IMR-90 (cell line): Measurements from ENCODE around the gene RASA1. TPM values are rescaled to one million over a fixed set of nuclear protein-coding genes. Genes with fewer than 3 reads are reported as not detected.

ENCODE experiments used
- ATAC-seq: fragments of 200-7000 bp; cut with Tn5 transposase; 2 replicates; pipeline ENCODE4 v1.9.1; 2020; ENCODE audit warnings: low read depth, mild to moderate bottlenecking, moderate library complexity
- BruUV-seq: library from RNA; stranded (reverse); fragments of 400-500 nt; replicated peaks from 2 replicates; lab custom pipeline; 2021; lab: Mats Ljungman, UMichigan
- CTCF ChIA-PET: fragments of 300-600 bp; formaldehyde crosslinking; extraction: SDS; loops from one replicate; lab custom pipeline; 2021; ENCODE audit warnings: antibody characterized with exemption; lab: Yijun Ruan, JAX
- POLR2A ChIA-PET: fragments of 300-600 bp; sonication (Branson Sonifier 250); formaldehyde crosslinking; loops from one replicate; lab custom pipeline; 2022; ENCODE audit warnings: antibody characterized with exemption; ENCODE audit not compliant: unreplicated experiment; lab: Charles Lee
- DNase-seq: peaks from one replicate; pipeline ENCODE4 v3.0.0; 2013
- H2AFZ ChIP-seq: replicated peaks from 2 replicates; pipeline ENCODE3; 2013; ENCODE audit warnings: low read length, mild to moderate bottlenecking; ENCODE audit not compliant: poor library complexity
- H2AK5ac ChIP-seq: 2 replicates; pipeline ENCODE4 v1.6.1; 2013; ENCODE audit warnings: low read depth, low read length, inconsistent platforms
- H2AK9ac ChIP-seq: replicated peaks from 2 replicates; pipeline ENCODE3; 2013; ENCODE audit warnings: mild to moderate bottlenecking, low read depth, low read length, moderate library complexity; ENCODE audit not compliant: poor library complexity
- H2BK120ac ChIP-seq: 2 replicates; pipeline ENCODE4 v1.6.1; 2013; ENCODE audit warnings: low read depth, low read length, inconsistent platforms
- H2BK15ac ChIP-seq: 3 replicates; pipeline ENCODE4 v1.6.1; 2013; ENCODE audit warnings: low read depth, low read length, inconsistent platforms
- H2BK20ac ChIP-seq: 2 replicates; pipeline ENCODE4 v1.6.1; 2013; ENCODE audit warnings: low read depth, mild to moderate bottlenecking, inconsistent platforms, low read length, moderate library complexity
- H2BK5ac ChIP-seq: 2 replicates; pipeline ENCODE4 v1.6.1; 2013; ENCODE audit warnings: mild to moderate bottlenecking, low read depth, low read length, inconsistent platforms; ENCODE audit not compliant: poor library complexity, severe bottlenecking
- H3K14ac ChIP-seq: replicated peaks from 2 replicates; pipeline ENCODE4 v1.6.1; 2013; ENCODE audit warnings: low read depth, low read length, inconsistent platforms
- H3K18ac ChIP-seq: 2 replicates; pipeline ENCODE4 v1.6.1; 2013; ENCODE audit warnings: low read depth, low read length, control low read depth
- H3K23ac ChIP-seq: 2 replicates; pipeline ENCODE4 v1.6.1; 2013; ENCODE audit warnings: low read depth, low read length, inconsistent platforms
- H3K27ac ChIP-seq: 2 replicates; pipeline ENCODE4 v1.5.1; 2013; ENCODE audit warnings: mild to moderate bottlenecking, control low read depth, low read length; ENCODE audit not compliant: insufficient read depth
- H3K27me3 ChIP-seq: 2 replicates; pipeline ENCODE4 v1.6.1; 2013; ENCODE audit warnings: low read length; ENCODE audit not compliant: control insufficient read depth, insufficient read depth
- H3K36me3 ChIP-seq: 2 replicates; pipeline ENCODE4 v1.6.1; 2013; ENCODE audit warnings: low read length, mixed read lengths; ENCODE audit not compliant: control insufficient read depth, insufficient read depth
- H3K4ac ChIP-seq: 2 replicates; pipeline ENCODE4 v1.6.1; 2013; ENCODE audit warnings: low read depth, low read length, inconsistent platforms
- H3K4me1 ChIP-seq: 2 replicates; pipeline ENCODE4 v1.6.1; 2013; ENCODE audit warnings: low read length, mixed read lengths; ENCODE audit not compliant: control insufficient read depth, insufficient read depth
- H3K4me2 ChIP-seq: 2 replicates; pipeline ENCODE4 v1.6.1; 2013; ENCODE audit warnings: low read depth, mild to moderate bottlenecking, control low read depth, low read length, moderate library complexity
- H3K4me3 ChIP-seq: 2 replicates; pipeline ENCODE4 v1.5.1; 2013; ENCODE audit warnings: low read depth, mild to moderate bottlenecking, control low read depth, low read length, moderate library complexity; ENCODE audit not compliant: insufficient read depth
- H3K56ac ChIP-seq: 2 replicates; pipeline ENCODE4 v1.6.1; 2013; ENCODE audit warnings: low read length, inconsistent platforms; ENCODE audit not compliant: insufficient read depth; ENCODE audit errors: extremely low read depth
- H3K79me1 ChIP-seq, 2 experiments: 2 replicates each; pipeline ENCODE4 v1.6.1; 2013; ENCODE audit warnings: low read length in 2 of 2, inconsistent platforms in 1 of 2, low read depth in 1 of 2
- H3K9ac ChIP-seq: 2 replicates; pipeline ENCODE4 v1.6.1; 2013; ENCODE audit warnings: low read depth, low read length, control low read depth
- H3K9me1 ChIP-seq: 2 replicates; pipeline ENCODE4 v1.6.1; 2013; ENCODE audit warnings: low read length, inconsistent platforms; ENCODE audit not compliant: insufficient read depth
- H3K9me3 ChIP-seq: 2 replicates; pipeline ENCODE4 v1.6.1; 2013; ENCODE audit warnings: low read length; ENCODE audit not compliant: control insufficient read depth, insufficient read depth
- H4K20me1 ChIP-seq: 2 replicates; pipeline ENCODE4 v1.6.1; 2013; ENCODE audit warnings: low read length, inconsistent platforms; ENCODE audit not compliant: insufficient read depth
- H4K5ac ChIP-seq: 2 replicates; pipeline ENCODE4 v1.6.1; 2013; ENCODE audit warnings: mild to moderate bottlenecking, low read depth, low read length, control low read depth
- H4K8ac ChIP-seq, 2 experiments: 2 replicates each; pipeline ENCODE4 v1.6.1; 2013; ENCODE audit warnings: low read depth in 2 of 2, low read length in 2 of 2, control low read depth in 1 of 2, inconsistent platforms in 1 of 2
- H4K91ac ChIP-seq: 2 replicates; pipeline ENCODE4 v1.6.1; 2013; ENCODE audit warnings: low read depth, low read length, inconsistent platforms; ENCODE audit not compliant: insufficient read depth
- BHLHE40 ChIP-seq: fragments of 150-350 bp; IDR thresholded peaks from 2 replicates; pipeline ENCODE4 v1.6.1; 2016; ENCODE audit warnings: mild to moderate bottlenecking, low read depth, low read length
- CHD1 ChIP-seq: IDR thresholded peaks from 2 replicates; pipeline ENCODE4 v1.6.1; 2012; ENCODE audit warnings: low read depth, low read length, improper control_type of control experiment
- RCOR1 ChIP-seq: IDR thresholded peaks from 2 replicates; pipeline ENCODE4 v1.6.1; 2012; ENCODE audit warnings: mild to moderate bottlenecking, low read length, improper control_type of control experiment; ENCODE audit not compliant: insufficient replicate concordance
- RFX5 ChIP-seq: IDR thresholded peaks from 2 replicates; pipeline ENCODE4 v1.8.0; 2012; ENCODE audit warnings: low read depth, mild to moderate bottlenecking, low read length, moderate library complexity
- dilution Hi-C: fragments of 300-500 bp; cut with HindIII; formaldehyde crosslinking; loops from one replicate; pipeline ENCODE4 v1.14.3; 2018; ENCODE audit warnings: low sequenced_read_pairs; ENCODE audit not compliant: unreplicated experiment
- in situ Hi-C: fragments of 300-500 bp; cut with MboI; formaldehyde crosslinking; loops from 3 replicates; pipeline ENCODE4 v1.14.3; 2019; ENCODE audit warnings: low sequenced_read_pairs, inconsistent platforms, mixed read lengths
- intact Hi-C: fragments of 100-400 bp; cut with micrococcal nuclease; formaldehyde crosslinking; loops from 2 replicates; pipeline ENCODE4 v1.10.0; 2022
- polyA plus RNA-seq, 3 experiments: library from polyadenylated mRNA; depleted of rRNA; stranded (reverse); fragments of >200 nt; gene quantifications; 2 replicates each; pipeline ENCODE4 v1.2.3, GENCODE V29; 2012; ENCODE audit warnings: low replicate concordance in 1 of 3
- total RNA-seq: library from RNA; depleted of rRNA; stranded (reverse); fragments of >200 nt; gene quantifications from 2 replicates; pipeline ENCODE4 v1.2.3, GENCODE V29; 2012
- TF ChIP-seq, protein P1 (sequence below): conservative IDR thresholded peaks from 2 replicates; pipeline ENCODE4 v1.5.1; 2012; ENCODE audit warnings: mild to moderate bottlenecking, low read depth, low read length, improper control_type of control experiment

The RASA1 gene
- total and polyA plus RNA-seq, 2 of the 4 experiments (the other 2 are of a cell fraction), result 37.6 to 45.7 TPM

DNA sequence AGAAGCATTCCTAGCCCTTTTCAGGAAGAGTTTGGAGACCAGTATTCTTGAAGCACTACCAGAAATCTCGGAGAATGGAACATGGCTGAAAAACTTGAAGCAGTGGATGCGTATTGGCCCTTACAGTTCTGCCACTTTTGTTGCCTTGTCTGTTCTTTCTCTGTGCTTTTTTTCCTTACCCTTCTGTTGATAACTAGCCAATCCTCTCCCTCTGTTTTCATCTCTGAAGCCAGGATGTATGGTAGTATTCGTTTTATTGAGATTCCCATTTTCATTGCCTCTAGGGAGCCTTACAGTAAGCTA, 145.6 kb downstream of the RASA1 start (continued):
- TF ChIP-seq, protein P1, sequence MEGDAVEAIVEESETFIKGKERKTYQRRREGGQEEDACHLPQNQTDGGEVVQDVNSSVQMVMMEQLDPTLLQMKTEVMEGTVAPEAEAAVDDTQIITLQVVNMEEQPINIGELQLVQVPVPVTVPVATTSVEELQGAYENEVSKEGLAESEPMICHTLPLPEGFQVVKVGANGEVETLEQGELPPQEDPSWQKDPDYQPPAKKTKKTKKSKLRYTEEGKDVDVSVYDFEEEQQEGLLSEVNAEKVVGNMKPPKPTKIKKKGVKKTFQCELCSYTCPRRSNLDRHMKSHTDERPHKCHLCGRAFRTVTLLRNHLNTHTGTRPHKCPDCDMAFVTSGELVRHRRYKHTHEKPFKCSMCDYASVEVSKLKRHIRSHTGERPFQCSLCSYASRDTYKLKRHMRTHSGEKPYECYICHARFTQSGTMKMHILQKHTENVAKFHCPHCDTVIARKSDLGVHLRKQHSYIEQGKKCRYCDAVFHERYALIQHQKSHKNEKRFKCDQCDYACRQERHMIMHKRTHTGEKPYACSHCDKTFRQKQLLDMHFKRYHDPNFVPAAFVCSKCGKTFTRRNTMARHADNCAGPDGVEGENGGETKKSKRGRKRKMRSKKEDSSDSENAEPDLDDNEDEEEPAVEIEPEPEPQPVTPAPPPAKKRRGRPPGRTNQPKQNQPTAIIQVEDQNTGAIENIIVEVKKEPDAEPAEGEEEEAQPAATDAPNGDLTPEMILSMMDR, result no peak
- no peak for TF ChIP-seq BHLHE40

DNA sequence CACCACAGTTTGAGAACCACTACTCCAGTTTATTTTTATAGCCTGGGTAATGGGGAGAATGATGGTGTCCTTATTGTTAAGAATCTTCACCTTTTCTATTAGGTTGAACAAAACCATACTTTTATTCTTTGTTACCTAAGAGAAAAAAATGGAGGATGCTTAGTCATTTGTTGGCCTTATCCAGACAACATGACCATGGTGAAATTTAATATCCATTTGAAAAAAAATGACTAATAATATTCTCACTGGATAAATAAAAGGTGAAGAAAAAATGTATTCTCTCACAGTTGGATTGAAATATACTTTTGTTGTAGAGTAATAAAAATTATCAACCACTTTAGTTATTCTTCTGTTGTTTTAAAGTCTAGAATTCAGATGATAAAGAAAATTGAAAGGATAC, 150.8 kb downstream of the RASA1 start:
- intact Hi-C loops, result no loop called here
- no peak overlapping the region for H4K5ac ChIP-seq
- no TSS peak for BruUV-seq

More for the DNA sequence above, 150.8 kb downstream of the RASA1 start:
- ATAC-seq, result no peak
- Histone ChIP-seq H3K27ac (no peak overlapping the region), H3K4me1 (no peaks in the 10 kb centered on the region), H3K36me3 (no peaks in the 10 kb centered on the region), H3K4me2 (no peak overlapping the region), H3K23ac (no peak overlapping the region), H3K9me3 (no peaks in the 10 kb centered on the region), H3K14ac (no peak overlapping the region), H4K91ac (no peak overlapping the region), H2BK15ac (no peak overlapping the region), H3K4me3 (no peak overlapping the region), H3K56ac (no peak overlapping the region), H3K79me1 (no peaks in the 10 kb centered on the region), H3K9ac (no peak overlapping the region), H4K20me1 (no peaks in the 10 kb centered on the region), H3K18ac (no peak overlapping the region), H4K8ac (no peak overlapping the region), H2AK9ac (no peak overlapping the region), H3K9me1 (no peaks in the 10 kb centered on the region), H3K4ac (no peak overlapping the region), H2BK120ac (no peak overlapping the region), H2AFZ (no peak overlapping the region), H2BK5ac (no peak overlapping the region), H2AK5ac (no peak overlapping the region), H3K27me3 (no peaks in the 10 kb centered on the region), H2BK20ac (no peak overlapping the region)
- in situ Hi-C loops (loop anchor here (25.0 kb wide), 1 partner anchor 506 kb away; no protein-coding TSS in a partner anchor), dilution Hi-C loops (no loop called here)
- CTCF ChIA-PET, result no interaction called here
- POLR2A ChIA-PET, result no interaction called here
- TF ChIP-seq, protein P1, result no peak
- TF ChIP-seq RCOR1, result no peak
- no peak for TF ChIP-seq CHD1
- no peak for TF ChIP-seq RFX5
- no peak for DNase-seq
